GM12878 (cell line): ENCODE measurements around the gene TSPYL4. TPM values are rescaled to one million over a fixed set of nuclear protein-coding genes. Genes with fewer than 3 reads are reported as not detected.

ENCODE experiments used
- ATAC-seq: fragments of 200-7000 bp; cut with Tn5 transposase; 3 replicates; pipeline ENCODE4 v1.9.1; 2020; ENCODE audit warnings: mild to moderate bottlenecking, moderate library complexity
- BruUV-seq: library from RNA; stranded (reverse); fragments of 400-500 nt; replicated peaks from 2 replicates; lab custom pipeline; 2021; lab: Mats Ljungman, UMichigan
- CTCF ChIA-PET: fragments of 300-600 bp; sonication (Branson Sonifier 250); formaldehyde crosslinking; extraction: SDS; loops from one replicate; lab custom pipeline; 2021; ENCODE audit warnings: inconsistent platforms; lab: Yijun Ruan, JAX
- POLR2A ChIA-PET: fragments of 350-600 bp; formaldehyde crosslinking; extraction: SDS; loops from one replicate; lab custom pipeline; 2021; ENCODE audit warnings: inconsistent platforms; lab: Charles Lee
- RAD21 ChIA-PET: fragments of 300-600 bp; sonication (Branson Sonifier 250); formaldehyde crosslinking; loops from one replicate; lab custom pipeline; 2023; ENCODE audit warnings: antibody characterized with exemption; ENCODE audit not compliant: unreplicated experiment; lab: Charles Lee
- SMC1A ChIA-PET: fragments of 300-600 bp; sonication (Branson Sonifier 250); formaldehyde crosslinking; loops from one replicate; lab custom pipeline; 2023; ENCODE audit not compliant: unreplicated experiment, uncharacterized antibody; lab: Charles Lee
- DNase-seq: peaks from one replicate; pipeline ENCODE4 v3.0.0-alpha.2; 2011; ENCODE audit warnings: low read depth, low spot score
- FAIRE-seq: peaks from 3 replicates; lab custom pipeline; 2011; peaks lifted over from hg19 to GRCh38; lab: Jason Lieb, UNC
- H2AFZ ChIP-seq: 2 replicates; pipeline ENCODE4 v1.6.0; 2011; ENCODE audit warnings: low read depth, low read length, control low read depth; ENCODE audit not compliant: control insufficient read depth
- H3K27ac ChIP-seq: 2 replicates; pipeline ENCODE4 v1.5.1; 2011; ENCODE audit warnings: control low read depth; ENCODE audit not compliant: control insufficient read depth, insufficient read depth
- H3K27me3 ChIP-seq, 2 experiments: replicated peaks in 1 of 2; 2 replicates each; pipeline versions ENCODE4 v1.6.0 to v1.6.1; 2011; ENCODE audit warnings: low read length in 1 of 2; ENCODE audit not compliant: control insufficient read depth in 2 of 2, insufficient read depth in 2 of 2
- H3K36me3 ChIP-seq, 2 experiments: 2 replicates each; pipeline ENCODE4 v1.5.1; 2011; ENCODE audit warnings: low read length in 1 of 2; ENCODE audit not compliant: control insufficient read depth in 2 of 2, insufficient read depth in 2 of 2
- H3K4me1 ChIP-seq: 2 replicates; pipeline ENCODE4 v1.6.1; 2011; ENCODE audit warnings: mild to moderate bottlenecking, low read length, moderate library complexity, mixed read lengths; ENCODE audit not compliant: control insufficient read depth, insufficient read depth
- H3K4me2 ChIP-seq: 2 replicates; pipeline ENCODE4 v1.6.0; 2011; ENCODE audit warnings: control low read depth; ENCODE audit not compliant: control insufficient read depth, insufficient read depth
- H3K4me3 ChIP-seq: fragments of 200-600 bp; sonication (generic); 2 replicates; pipeline ENCODE4 v1.5.1; 2016
- H3K79me2 ChIP-seq: 2 replicates; pipeline ENCODE4 v1.6.0; 2011; ENCODE audit warnings: low read length; ENCODE audit not compliant: control insufficient read depth, insufficient read depth
- H3K9ac ChIP-seq: 2 replicates; pipeline ENCODE4 v1.8.0; 2011; ENCODE audit warnings: low read length, control low read depth, mixed read lengths; ENCODE audit not compliant: control insufficient read depth, insufficient read depth
- H3K9me3 ChIP-seq: replicated peaks from 3 replicates; pipeline ENCODE4 v1.5.1; 2011; ENCODE audit warnings: mild to moderate bottlenecking, low read length; ENCODE audit not compliant: control insufficient read depth, insufficient read depth
- H4K20me1 ChIP-seq: 2 replicates; pipeline ENCODE4 v1.6.0; 2011; ENCODE audit not compliant: control insufficient read depth, insufficient read depth
- BACH1 ChIP-seq: fragments of 450-650 bp; IDR thresholded peaks from 2 replicates; pipeline ENCODE4 v1.6.1; 2017; ENCODE audit warnings: mild to moderate bottlenecking, borderline replicate concordance
- CBX3 ChIP-seq: fragments of 200-600 bp; sonication (generic); IDR thresholded peaks from 2 replicates; pipeline ENCODE4 v1.6.1; 2016; ENCODE audit warnings: low read depth, borderline replicate concordance
- CEBPB ChIP-seq, 2 experiments: fragments of 150-350 bp in 1 of 2; IDR thresholded peaks; 2 replicates each; pipeline ENCODE4 v1.6.1; 2012 to 2014; ENCODE audit warnings: low read depth in 2 of 2, low read length in 2 of 2, borderline replicate concordance in 1 of 2, inconsistent platforms in 1 of 2
- MAX ChIP-seq: IDR thresholded peaks from 2 replicates; pipeline ENCODE4 v1.6.1; 2012; ENCODE audit warnings: low read depth, low read length, improper control_type of control experiment
- MLLT1 ChIP-seq: fragments of 450-650 bp; IDR thresholded peaks from 2 replicates; pipeline ENCODE4 v1.6.1; 2016; ENCODE audit warnings: mild to moderate bottlenecking
- MTA2 ChIP-seq: fragments of 450-650 bp; IDR thresholded peaks from 2 replicates; pipeline ENCODE4 v1.6.1; 2016; ENCODE audit warnings: low read depth, mild to moderate bottlenecking, moderate library complexity
- PBX3 ChIP-seq: IDR thresholded peaks from 2 replicates; pipeline ENCODE4 v1.6.1; 2011; ENCODE audit warnings: mild to moderate bottlenecking, low read depth, low read length, moderate library complexity; ENCODE audit not compliant: insufficient replicate concordance
- SUZ12 ChIP-seq: fragments of 200-600 bp; sonication (generic); IDR thresholded peaks from one replicate; pipeline ENCODE4 v1.6.1; 2018; ENCODE audit warnings: antibody characterized with exemption, mild to moderate bottlenecking; ENCODE audit not compliant: unreplicated experiment
- TBL1XR1 ChIP-seq: IDR thresholded peaks from 2 replicates; pipeline ENCODE4 v1.6.1; 2012; ENCODE audit warnings: low read depth, low read length, improper control_type of control experiment
- YBX1 ChIP-seq: fragments of 450-650 bp; IDR thresholded peaks from 2 replicates; pipeline ENCODE4 v1.6.1; 2016; ENCODE audit warnings: antibody characterized with exemption
- ZBED1 ChIP-seq: IDR thresholded peaks from 2 replicates; pipeline ENCODE4 v1.6.1; 2016; ENCODE audit warnings: borderline replicate concordance
- ZNF274 ChIP-seq: IDR thresholded peaks from one replicate; pipeline ENCODE4 v1.8.0; 2011; ENCODE audit not compliant: insufficient read length, insufficient read depth
- ZNF687 ChIP-seq: fragments of 450-650 bp; IDR thresholded peaks from 2 replicates; pipeline ENCODE4 v1.6.1; 2017; ENCODE audit warnings: mild to moderate bottlenecking, moderate library complexity
- WGBS: methylation state at CpG from one replicate; pipeline ENCODE4 v1.1.6; 2016; ENCODE audit warnings: low lambda C conversion rate; ENCODE audit not compliant: insufficient replicate concordance, insufficient coverage; ENCODE audit errors: missing lambda C conversion rate; 5-methylcytosine and 5-hydroxymethylcytosine counted together
- in situ Hi-C: fragments of 300-500 bp; cut with MboI; formaldehyde crosslinking; loops from 9 replicates; pipeline ENCODE4 v1.14.3; 2018; ENCODE audit warnings: mixed read lengths
- intact Hi-C: fragments of 100-400 bp; cut with micrococcal nuclease; formaldehyde crosslinking; loops from one replicate; pipeline ENCODE4 v1.14.2; 2022; ENCODE audit not compliant: unreplicated experiment
- polyA plus RNA-seq, 11 experiments: library from polyadenylated mRNA; depleted of rRNA in 4 of 11; unstranded in 6 of 11; stranded (reverse) in 5 of 11; fragments of >200 nt; fragmentation: Nextera tagmentation in 4 of 11; fragmentation: Illumina TruSeq in 1 of 11; extraction: Ambion mirVana in 4 of 11; extraction: Trizol in 1 of 11; gene quantifications; 1 replicate in 1 of 11; 2 replicates in 10 of 11; pipeline versions ENCODE4 v1.2.1 to v1.2.3, GENCODE V29; 2011 to 2016; ENCODE audit warnings: inconsistent platforms in 2 of 11, missing spikeins in 2 of 11, low read depth in 1 of 11
- total RNA-seq, 4 experiments: library from RNA; depleted of rRNA in 3 of 4; stranded (reverse); fragments of >200 nt in 3 of 4; fragmentation: Illumina TruSeq in 1 of 4; extraction: Trizol in 1 of 4; gene quantifications; 2 replicates each; pipeline versions ENCODE4 v1.2.1 to v1.2.3, GENCODE V29; 2013 to 2021

Gene TSPYL4
- total and polyA plus RNA-seq, 10 of the 15 experiments (the other 5 are each of a cell fraction or from before 2014, with no cell fraction given), result 1.5 to 27.6 (median 20.0) TPM

GRCh38 chr6:116201538-116201937 lies 52.3 kb downstream of the TSPYL4 start:
- Histone ChIP-seq H3K9ac (no peak overlapping the region), H3K79me2 (no peaks in the 10 kb centered on the region), H3K4me1 (no peaks in the 10 kb centered on the region; the same call in 1 of the 2 replicates), H3K4me3 (no peak overlapping the region), H3K4me2 (no peak overlapping the region)
- ChIA-PET SMC1A (no interaction called here), RAD21 (no interaction called here), POLR2A (no interaction called here), CTCF (no interaction called here)
- ATAC-seq (no peak), DNase-seq (no peak)
- 100% methylated on average over 2 of the region's 2 CpGs for WGBS
- BruUV-seq, result no TSS peak
- no peak for TF ChIP-seq ZNF687
- no peak for TF ChIP-seq MTA2
- TF ChIP-seq ZNF274, result no peak
- TF ChIP-seq YBX1, result no peak
- TF ChIP-seq PBX3, result no peak
- TF ChIP-seq SUZ12, result no peak
- TF ChIP-seq ZBED1, result no peak
- no peak for TF ChIP-seq MAX
- TF ChIP-seq CEBPB (IDR thresholded peaks at IDR 0.05; ENCODE audit: borderline replicate concordance in 1 of 2, low read depth in 2 of 2, low read length in 2 of 2), result no peak
- no peak for TF ChIP-seq MLLT1
- no peak for TF ChIP-seq BACH1
- no peak for TF ChIP-seq TBL1XR1
- no peak for TF ChIP-seq CBX3
- TF ChIP-seq, all 136 proteins: peak for 0
- Histone ChIP-seq H3K27me3 (no peaks in the 10 kb centered on the region), H4K20me1 (no peaks in the 10 kb centered on the region), H3K36me3 (peaks cover 0 to 4% of the 10 kb centered on the region in 2 experiments; a peak in 2 of 4 replicates), H2AFZ (no peak overlapping the region), H3K27ac (no peak overlapping the region), H3K9me3 (no peaks in the 10 kb centered on the region; the same call in 2 of the 3 replicates)
- in situ Hi-C loops, result no loop called here
- no peak for FAIRE-seq
- intact Hi-C loops, result no loop called here
